Right renal pelvis (tissue), 4 donors: ENCODE data around the gene ZNF8. TPM values are rescaled to one million over a fixed set of nuclear protein-coding genes. Genes with fewer than 3 reads are reported as not detected.
"Not testable (repeated sequence)": the region's sequence is repeated elsewhere in the genome, so short reads cannot be mapped to it uniquely, and the experiment has no call there.

ENCODE experiments used
- DNase-seq, 4 donors: peaks; one replicate each; pipeline ENCODE4 v3.0.0-alpha.2; 2013; ENCODE audit warnings: low read depth in 4 of 4, low spot score in 3 of 4, missing footprints in 1 of 4
- polyA plus RNA-seq, 4 donors: library from polyadenylated mRNA; unstranded; fragments of 120-200 nt; gene quantifications; one replicate each; pipeline ENCODE4 v1.2.1, GENCODE V29; 2013; ENCODE audit not compliant: insufficient read length in 4 of 4

Gene ZNF8
- polyA plus RNA-seq, 4 donors, result 6.4 to 7.5 (median 7.0) TPM

DNA sequence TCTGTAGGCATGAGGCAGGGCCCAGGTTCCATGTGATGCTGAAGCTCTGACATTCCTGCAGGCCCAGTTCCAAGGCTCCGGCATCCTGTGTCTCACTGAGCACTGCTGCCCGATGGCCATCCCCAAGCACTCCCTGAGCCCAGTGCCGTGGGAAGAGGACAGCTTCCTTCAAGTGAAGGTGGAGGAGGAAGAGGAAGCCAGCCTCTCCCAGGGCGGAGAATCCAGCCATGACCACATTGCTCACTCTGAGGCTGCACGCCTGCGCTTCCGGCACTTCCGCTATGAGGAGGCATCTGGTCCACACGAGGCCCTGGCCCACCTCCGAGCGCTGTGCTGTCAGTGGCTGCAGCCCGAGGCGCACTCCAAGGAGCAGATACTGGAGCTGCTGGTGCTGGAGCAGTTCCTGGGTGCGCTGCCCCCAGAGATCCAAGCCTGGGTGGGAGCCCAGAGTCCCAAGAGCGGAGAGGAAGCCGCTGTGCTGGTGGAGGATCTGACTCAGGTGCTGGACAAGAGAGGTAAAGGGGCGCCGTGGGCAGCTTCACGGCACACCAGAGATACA lies 56.0 kb downstream of the ZNF8 start:
- no peak for DNase-seq

- DNase-seq, result no peak
Measured at GRCh38 chr19:58335630-58336029, 56.9 kb downstream of the ZNF8 start.

DNA sequence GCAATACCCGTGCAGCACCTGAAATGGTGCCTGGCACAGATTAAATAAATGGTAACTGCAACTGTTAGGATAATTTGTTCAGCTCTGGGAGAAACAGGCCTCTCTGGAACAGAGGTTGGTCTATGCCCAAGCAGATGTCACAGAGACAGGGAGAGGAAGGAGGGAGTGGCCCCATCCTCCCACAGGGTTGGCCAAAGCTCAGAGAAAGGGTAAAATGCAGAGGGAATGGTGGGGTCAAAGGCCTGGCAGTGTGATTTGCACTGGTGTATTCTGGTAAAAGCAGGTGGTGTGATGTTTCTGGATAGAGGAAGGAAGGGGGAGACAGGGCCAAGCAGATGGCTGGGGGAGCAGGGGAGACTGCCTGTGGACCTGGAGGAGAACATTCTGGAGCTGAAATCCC lies 57.5 kb downstream of the ZNF8 start:
- no peak for DNase-seq

- no peak for DNase-seq
Measured at GRCh38 chr19:58336820-58337219, 58.1 kb downstream of the ZNF8 start.

GRCh38 chr19:58338336-58338735 lies 59.6 kb downstream of the ZNF8 start:
- DNase-seq, result no peak

GRCh38 chr19:58338825-58339558 lies 60.2 kb downstream of the ZNF8 start:
- DNase-seq, result no peak

DNA sequence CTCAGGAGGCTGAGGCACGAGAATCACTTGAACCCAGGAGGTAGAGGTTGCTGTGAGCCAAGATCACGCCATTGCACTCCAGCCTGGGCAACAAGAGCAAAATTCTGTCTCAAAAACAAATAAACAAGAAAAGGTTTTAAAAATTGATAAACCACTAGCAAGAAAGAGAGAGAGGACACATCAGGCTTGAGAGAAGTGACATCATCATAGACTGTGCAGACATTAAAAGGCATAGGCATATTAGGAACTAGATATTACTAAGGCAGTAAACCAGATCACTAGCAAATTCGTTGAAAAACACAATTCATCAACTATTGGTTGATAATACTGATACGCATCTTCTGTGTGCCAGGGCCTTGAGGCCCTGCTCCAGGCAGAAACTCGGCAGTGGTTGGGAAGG lies 66.8 kb downstream of the ZNF8 start:
- no peak for DNase-seq

- no peak for DNase-seq
Measured at GRCh38 chr19:58346961-58347929, 68.5 kb downstream of the ZNF8 start.

- DNase-seq, result not testable (repeated sequence)
Measured at GRCh38 chr19:58348080-58348479, 69.3 kb downstream of the ZNF8 start.

DNA sequence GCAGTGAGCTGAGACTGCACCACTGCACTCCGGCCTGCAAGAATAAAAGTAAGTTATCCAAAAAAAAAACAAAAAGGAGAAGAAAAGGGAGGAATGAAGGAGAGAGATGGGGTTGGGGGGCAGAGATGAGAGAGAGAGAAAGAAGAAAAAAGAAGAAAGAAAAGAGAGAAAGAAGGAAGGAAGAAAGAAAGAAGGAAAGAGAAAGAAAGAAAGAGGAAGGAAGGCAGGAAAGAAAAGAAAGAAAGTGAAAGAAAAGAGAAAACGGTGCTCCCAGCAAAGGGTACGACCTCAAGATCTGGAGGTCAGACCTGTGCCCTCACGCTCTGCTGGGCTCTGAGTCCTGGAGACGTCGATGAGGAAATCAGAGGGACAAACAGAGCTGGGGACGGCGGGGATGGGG lies 70.8 kb downstream of the ZNF8 start:
- DNase-seq, result no peak

GRCh38 chr19:58350001-58350861 lies 71.5 kb downstream of the ZNF8 start:
- no peak for DNase-seq

GRCh38 chr19:58350871-58351557 lies 72.3 kb downstream of the ZNF8 start:
- no peak for DNase-seq

GRCh38 chr19:58351558-58351878 lies 72.8 kb downstream of the ZNF8 start:
- no peak for DNase-seq

DNA sequence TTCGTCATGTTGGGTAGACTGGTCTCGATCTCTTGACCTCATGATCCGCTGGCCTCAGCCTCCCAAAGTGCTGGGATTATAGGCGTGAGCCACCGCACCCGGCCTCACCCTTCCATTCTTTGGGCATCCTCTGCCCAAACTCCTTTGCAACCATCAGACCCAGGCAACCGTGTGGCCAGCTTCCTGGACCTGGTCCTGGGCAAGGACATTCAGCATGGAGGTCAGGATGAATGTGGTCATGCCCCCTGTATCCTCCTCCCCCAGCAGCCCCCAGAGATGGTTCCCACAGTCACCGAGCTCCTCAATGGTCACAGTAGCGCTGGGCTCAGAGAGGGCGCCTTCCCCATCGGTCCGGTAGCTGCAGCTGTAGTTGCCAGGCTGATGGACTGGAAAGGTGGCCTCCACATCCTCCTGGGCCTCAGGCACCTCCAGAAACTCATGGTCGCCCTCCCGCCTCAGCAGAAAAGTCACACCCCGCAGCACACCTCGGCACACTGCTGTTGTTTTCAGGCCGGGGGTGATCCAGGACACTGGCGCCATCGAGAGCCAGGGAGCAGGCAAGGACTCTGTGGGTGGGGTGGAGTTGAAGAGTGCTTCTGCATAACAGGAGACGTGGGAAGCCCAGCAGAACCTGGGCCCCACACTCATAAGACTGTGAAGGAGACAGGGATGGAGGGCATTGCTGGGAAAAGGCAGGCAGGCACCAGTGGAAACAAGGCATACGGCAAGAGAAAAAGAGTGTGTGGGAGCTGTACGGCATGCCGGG lies 73.4 kb downstream of the ZNF8 start:
- DNase-seq, result no peak

Other genes starting within 250 kb of the ZNF8 start
- 1 to 10 TPM; 2.0 to 5.7 (median 3.9) TPM for gene ZSCAN1, start 244.9 kb upstream of the ZNF8 start, polyA plus RNA-seq
- 10 to 100 TPM; 18.6 to 23.1 (median 22.2) TPM for gene ZNF135, start 219.7 kb upstream of the ZNF8 start, polyA plus RNA-seq
- 100 to 1,000 TPM in 1 of 4 donors, 10 to 100 TPM in 3; 85.2 to 114 (median 86.2) TPM for gene ZSCAN18, start 180.7 kb upstream of the ZNF8 start, polyA plus RNA-seq
- 10 to 100 TPM; 18.8 to 26.1 (median 24.1) TPM for gene ZNF329, start 128.2 kb upstream of the ZNF8 start, polyA plus RNA-seq
- gene ZNF274, start 95.9 kb upstream of the ZNF8 start, polyA plus RNA-seq, result 10 to 100 TPM; 18.1 to 22.7 (median 19.1) TPM
- gene ZNF544, start 50.0 kb upstream of the ZNF8 start, polyA plus RNA-seq, result 10 to 100 TPM; 29.7 to 37.0 (median 33.2) TPM
- gene ERVK3-1, start 26.4 kb downstream of the ZNF8 start, polyA plus RNA-seq, result 10 to 100 TPM; 46.2 to 51.0 (median 49.4) TPM
- 1 to 10 TPM; 3.4 to 3.8 (median 3.5) TPM for gene ZSCAN22, start 48.0 kb downstream of the ZNF8 start, polyA plus RNA-seq
- gene A1BG, start 74.5 kb downstream of the ZNF8 start, polyA plus RNA-seq, result 1 to 10 TPM in 1 of 4 donors, under 1 TPM in 3; 0.39 to 2.7 (median 0.93) TPM
- gene ZNF497, start 83.8 kb downstream of the ZNF8 start, polyA plus RNA-seq, result 1 to 10 TPM; 3.3 to 5.7 (median 3.9) TPM
- 1 to 10 TPM; 2.1 to 5.3 (median 2.8) TPM for gene ZNF837, start 102.1 kb downstream of the ZNF8 start, polyA plus RNA-seq
- gene RPS5, start 108.3 kb downstream of the ZNF8 start, polyA plus RNA-seq, result 1,000 to 10,000 TPM in 1 of 4 donors, 100 to 1,000 TPM in 3; 816 to 1,178 (median 906) TPM
- gene RNF225, start 116.7 kb downstream of the ZNF8 start, polyA plus RNA-seq, result under 1 TPM in 1 of 4 donors, not detected in 3; 0.10 TPM
- gene ZNF584, start 129.7 kb downstream of the ZNF8 start, polyA plus RNA-seq, result 10 to 100 TPM; 12.3 to 14.6 (median 13.6) TPM
- 10 to 100 TPM; 11.9 to 16.2 (median 15.2) TPM for gene ZNF132, start 161.2 kb downstream of the ZNF8 start, polyA plus RNA-seq
- gene ZNF324B, start 172.7 kb downstream of the ZNF8 start, polyA plus RNA-seq, result 1 to 10 TPM; 4.7 to 6.2 (median 5.3) TPM
- gene ZNF324, start 188.1 kb downstream of the ZNF8 start, polyA plus RNA-seq, result 10 to 100 TPM in 2 of 4 donors, 1 to 10 TPM in 2; 8.6 to 11.4 (median 9.8) TPM
- gene ZNF446, start 197.4 kb downstream of the ZNF8 start, polyA plus RNA-seq, result 10 to 100 TPM; 14.4 to 19.0 (median 15.5) TPM
- 10 to 100 TPM in 2 of 4 donors, 1 to 10 TPM in 2; 8.6 to 12.3 (median 10.2) TPM for gene SLC27A5, start 233.0 kb downstream of the ZNF8 start, polyA plus RNA-seq
- gene ZBTB45, start 240.9 kb downstream of the ZNF8 start, polyA plus RNA-seq, result 10 to 100 TPM in 3 of 4 donors, 1 to 10 TPM in 1; 9.4 to 16.7 (median 11.4) TPM